Chondrocyte (in vitro differentiated cells): ENCODE data around the gene SLC47A2. TPM values are rescaled to one million over a fixed set of nuclear protein-coding genes. Genes with fewer than 3 reads are reported as not detected.

Experiments used
- DNase-seq: peaks from one replicate; pipeline ENCODE4 v3.0.0; 2021; ENCODE audit warnings: mixed read lengths, low spot score
- H3K27ac Mint-ChIP-seq: one replicate; pipeline ENCODE4 v1.8.0; 2021; ENCODE audit warnings: mild to moderate bottlenecking, moderate library complexity, mixed read lengths; ENCODE audit not compliant: unreplicated experiment
- H3K27me3 Mint-ChIP-seq: 2 replicates; pipeline ENCODE4 v1.8.0; 2021; ENCODE audit warnings: low read depth, mixed read lengths
- H3K36me3 Mint-ChIP-seq: 2 replicates; pipeline ENCODE4 v1.8.0; 2021; ENCODE audit warnings: low read depth, mixed read lengths
- H3K4me1 Mint-ChIP-seq: 2 replicates; pipeline ENCODE4 v1.8.0; 2021; ENCODE audit warnings: low read depth, mild to moderate bottlenecking, mixed read lengths
- H3K4me3 Mint-ChIP-seq: one replicate; pipeline ENCODE4 v1.8.0; 2021; ENCODE audit warnings: mild to moderate bottlenecking, moderate library complexity, mixed read lengths; ENCODE audit not compliant: unreplicated experiment
- H3K9me3 Mint-ChIP-seq: 2 replicates; pipeline ENCODE4 v1.8.0; 2021; ENCODE audit warnings: low read depth, mixed read lengths
- CTCF ChIP-seq: fragments of 200-600 bp; sonication (generic); IDR thresholded peaks from 2 replicates; pipeline ENCODE4 v1.5.0; 2021; ENCODE audit warnings: antibody characterized with exemption, mild to moderate bottlenecking, moderate library complexity
- total RNA-seq: library from RNA; stranded (reverse); gene quantifications from 3 replicates; pipeline ENCODE4 v1.2.1, GENCODE V29; 2021

The SLC47A2 gene
- total RNA-seq, 1 donor from 2014 or later, result not detected

- DNase-seq, result no peak
Observed at GRCh38 chr17:19744922-19745757, 28.8 kb upstream of the SLC47A2 start.

GRCh38 chr17:19744492-19744891 is 28.1 kb upstream of the SLC47A2 start:
- no peaks in the 10 kb centered on the region for H3K9me3 Mint-ChIP-seq
- H3K36me3 Mint-ChIP-seq, result no peaks in the 10 kb centered on the region
- TF ChIP-seq CTCF, result no peak
- no peak overlapping the region for H3K27ac Mint-ChIP-seq
- peaks cover 3% of the 10 kb centered on the region for H3K27me3 Mint-ChIP-seq
- H3K4me3 Mint-ChIP-seq, result peak overlapping the region; percentile 61
- DNase-seq, result no peak
- peaks cover 15% of the 10 kb centered on the region for H3K4me1 Mint-ChIP-seq

More at GRCh38 chr17:19744922-19745757, 28.8 kb upstream of the SLC47A2 start:
- no peaks in the 10 kb centered on the region for H3K9me3 Mint-ChIP-seq
- H3K27ac Mint-ChIP-seq, result no peak overlapping the region
- peaks cover 15% of the 10 kb centered on the region for H3K4me1 Mint-ChIP-seq
- H3K27me3 Mint-ChIP-seq, result peaks cover 3% of the 10 kb centered on the region
- peak overlapping the region; percentile 48 for H3K4me3 Mint-ChIP-seq
- peak; percentile 91 for TF ChIP-seq CTCF
- no peaks in the 10 kb centered on the region for H3K36me3 Mint-ChIP-seq

- H3K9me3 Mint-ChIP-seq, result no peaks in the 10 kb centered on the region
- no peak overlapping the region for H3K27ac Mint-ChIP-seq
- H3K36me3 Mint-ChIP-seq, result no peaks in the 10 kb centered on the region
- no peak overlapping the region for H3K4me3 Mint-ChIP-seq
- H3K27me3 Mint-ChIP-seq, result peaks cover 3% of the 10 kb centered on the region
- no peak for TF ChIP-seq CTCF
- no peak for DNase-seq
- peaks cover 10% of the 10 kb centered on the region for H3K4me1 Mint-ChIP-seq
Observed at GRCh38 chr17:19743101-19744100, 27.0 kb upstream of the SLC47A2 start.

GRCh38 chr17:19742495-19742894 is 26.1 kb upstream of the SLC47A2 start:
- Mint-ChIP-seq H3K4me3 (no peak overlapping the region), H3K27me3 (no peaks in the 10 kb centered on the region), H3K4me1 (peaks cover 4% of the 10 kb centered on the region), H3K27ac (no peak overlapping the region), H3K36me3 (no peaks in the 10 kb centered on the region), H3K9me3 (no peaks in the 10 kb centered on the region)
- no peak for TF ChIP-seq CTCF
- DNase-seq, result no peak
